ENCODE measurements around the gene TIE1.

Gene TIE1

GRCh38 chr1:43344267-43344850, 43.6 kb downstream of the TIE1 start:
- no peak for DNase-seq

- DNase-seq = no peak
Measured at GRCh38 chr1:43345120-43345519, 44.3 kb downstream of the TIE1 start.

- no peak for DNase-seq
Measured at GRCh38 chr1:43346636-43347035, 45.9 kb downstream of the TIE1 start.

- no peak for DNase-seq
Measured at GRCh38 chr1:43348343-43348808, 47.6 kb downstream of the TIE1 start.

GRCh38 chr1:43348809-43349593, 48.2 kb downstream of the TIE1 start:
- peak; percentile 65 for DNase-seq

GRCh38 chr1:43349594-43350306, 49.0 kb downstream of the TIE1 start:
- no peak for DNase-seq

- DNase-seq = no peak
Measured at GRCh38 chr1:43350976-43351375, 50.2 kb downstream of the TIE1 start.

- no peak for DNase-seq
Measured at GRCh38 chr1:43351421-43352350, 50.9 kb downstream of the TIE1 start.

GRCh38 chr1:43352351-43352705, 51.5 kb downstream of the TIE1 start:
- no peak for DNase-seq

- no peak for DNase-seq
Measured at GRCh38 chr1:43352881-43353280, 52.1 kb downstream of the TIE1 start.

GRCh38 chr1:43354471-43354870, 53.7 kb downstream of the TIE1 start:
- DNase-seq = no peak

- no peak for DNase-seq
Measured at GRCh38 chr1:43354936-43355335, 54.2 kb downstream of the TIE1 start.

- no peak for DNase-seq
Measured at GRCh38 chr1:43357251-43357650, 56.5 kb downstream of the TIE1 start.

- DNase-seq = peak; percentile 17
Measured at GRCh38 chr1:43358121-43358745, 57.5 kb downstream of the TIE1 start.

- DNase-seq = peak; percentile 98
Measured at GRCh38 chr1:43358746-43359693, 58.2 kb downstream of the TIE1 start, which contains the start of gene CDC20. CDC20 (plus strand) TSS chr1:43358981; CDS start chr1:43359216, 235 bp downstream.

GRCh38 chr1:43359696-43360095, 58.9 kb downstream of the TIE1 start:
- no peak for DNase-seq

GRCh38 chr1:43360616-43361015, 59.8 kb downstream of the TIE1 start:
- no peak for DNase-seq

GRCh38 chr1:43363283-43363934, 62.6 kb downstream of the TIE1 start:
- no peak for DNase-seq

GRCh38 chr1:43363935-43364525, 63.2 kb downstream of the TIE1 start:
- no peak for DNase-seq

GRCh38 chr1:43365678-43366077, 64.9 kb downstream of the TIE1 start:
- no peak for DNase-seq

Measured in CD4-positive, alpha-beta T cell treated with Interleukin-6 for 4 hours (primary cell).